ENCODE results near the gene CPVL.

CPVL gene

DNA sequence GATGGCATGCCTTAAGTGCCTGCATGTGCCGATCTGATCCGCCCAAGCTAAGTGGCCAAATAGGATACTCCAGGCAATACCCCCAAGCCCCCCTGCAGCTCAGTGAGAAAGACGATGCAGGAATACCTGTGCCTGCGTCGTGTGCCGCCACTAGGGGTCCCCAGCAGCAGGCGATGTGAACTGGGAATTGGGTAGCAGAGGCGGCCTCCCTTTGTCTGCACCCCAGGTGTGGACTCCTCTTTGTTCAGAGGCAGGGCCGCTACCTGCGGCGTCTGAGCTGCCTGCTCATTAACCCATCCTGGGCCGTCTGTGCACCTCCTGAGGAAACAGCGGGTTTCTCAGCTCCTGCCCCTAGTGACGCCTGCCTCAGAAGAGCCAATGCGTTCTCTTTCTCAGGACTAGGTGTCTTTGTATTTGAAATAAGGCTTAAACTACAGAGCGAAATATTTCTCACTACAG lies 43.4 kb upstream of the CPVL start:
- H3K36me3 ChIP-seq (ENCODE audit: control insufficient read depth in 2 of 2, insufficient read depth in 1 of 2, low read length in 2 of 2): no peaks in the 10 kb centered on the region
- H3K4me3 ChIP-seq (ENCODE audit: low read depth, low read length): no peak overlapping the region
- no peaks in the 10 kb centered on the region for H3K9me3 ChIP-seq (ENCODE audit: control insufficient read depth, insufficient read depth, low read depth, low read length)
- POLR2A ChIA-PET: interaction anchor here (2.3 kb wide), 1 partner anchor 44 kb away, joined by 6 read pairs; the partner anchor contains the start of gene CPVL
- TF ChIP-seq GLIS1 (tag by site-specific recombination; IDR thresholded peaks at IDR 0.05) (peak; percentile 79), ZEB2 (tag by site-specific recombination; IDR thresholded peaks at IDR 0.05) (peak; percentile 35), ZNF510 (tag by site-specific recombination; IDR thresholded peaks at IDR 0.05; ENCODE audit: insufficient replicate concordance) (no peak), ZNF561 (tag by site-specific recombination; IDR thresholded peaks at IDR 0.05; ENCODE audit: borderline replicate concordance) (no peak), ZIC2 (tag by site-specific recombination; IDR thresholded peaks at IDR 0.05) (peak; percentile 86), ZBTB48 (tag by site-specific recombination; IDR thresholded peaks at IDR 0.05) (no peak), GLIS2 (tag by site-specific recombination; IDR thresholded peaks at IDR 0.05) (peak; percentile 53), ZNF174 (tag by site-specific recombination; IDR thresholded peaks at IDR 0.05) (no peak), ZNF335 (tag by site-specific recombination; conservative IDR thresholded peaks at IDR 0.05) (peak; percentile 57), ZNF2 (tag by site-specific recombination; IDR thresholded peaks at IDR 0.05) (0 out of 2 replicates have a peak, but pooled peaks have one; percentile 41), ZNF239 (tag by site-specific recombination; IDR thresholded peaks at IDR 0.05) (no peak), ZBTB7A (tag by site-specific recombination; IDR thresholded peaks at IDR 0.05; ENCODE audit: low read depth) (no peak), ZNF654 (tag by site-specific recombination; IDR thresholded peaks at IDR 0.05; ENCODE audit: low read depth) (peak; percentile 65), ZNF121 (tag by site-specific recombination; IDR thresholded peaks at IDR 0.05) (no peak), ZNF548 (tag by site-specific recombination; IDR thresholded peaks at IDR 0.05) (no peak), HOXC10 (CRISPR knock-in tag; IDR thresholded peaks at IDR 0.05) (no peak), ZNF221 (tag by site-specific recombination; IDR thresholded peaks at IDR 0.05; ENCODE audit: borderline replicate concordance) (no peak), ZBTB17 (tag by site-specific recombination; IDR thresholded peaks at IDR 0.05) (peak; percentile 22; the same call in 1 of the 2 replicates)
- TF ChIP-seq, protein P1, sequence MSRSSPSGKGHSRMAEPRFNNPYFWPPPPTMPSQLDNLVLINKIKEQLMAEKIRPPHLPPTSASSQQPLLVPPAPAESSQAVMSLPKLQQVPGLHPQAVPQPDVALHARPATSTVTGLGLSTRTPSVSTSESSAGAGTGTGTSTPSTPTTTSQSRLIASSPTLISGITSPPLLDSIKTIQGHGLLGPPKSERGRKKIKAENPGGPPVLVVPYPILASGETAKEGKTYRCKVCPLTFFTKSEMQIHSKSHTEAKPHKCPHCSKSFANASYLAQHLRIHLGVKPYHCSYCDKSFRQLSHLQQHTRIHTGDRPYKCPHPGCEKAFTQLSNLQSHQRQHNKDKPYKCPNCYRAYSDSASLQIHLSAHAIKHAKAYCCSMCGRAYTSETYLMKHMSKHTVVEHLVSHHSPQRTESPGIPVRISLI (tag by site-specific recombination; IDR thresholded peaks at IDR 0.05): no peak
- TF ChIP-seq, protein P2, sequence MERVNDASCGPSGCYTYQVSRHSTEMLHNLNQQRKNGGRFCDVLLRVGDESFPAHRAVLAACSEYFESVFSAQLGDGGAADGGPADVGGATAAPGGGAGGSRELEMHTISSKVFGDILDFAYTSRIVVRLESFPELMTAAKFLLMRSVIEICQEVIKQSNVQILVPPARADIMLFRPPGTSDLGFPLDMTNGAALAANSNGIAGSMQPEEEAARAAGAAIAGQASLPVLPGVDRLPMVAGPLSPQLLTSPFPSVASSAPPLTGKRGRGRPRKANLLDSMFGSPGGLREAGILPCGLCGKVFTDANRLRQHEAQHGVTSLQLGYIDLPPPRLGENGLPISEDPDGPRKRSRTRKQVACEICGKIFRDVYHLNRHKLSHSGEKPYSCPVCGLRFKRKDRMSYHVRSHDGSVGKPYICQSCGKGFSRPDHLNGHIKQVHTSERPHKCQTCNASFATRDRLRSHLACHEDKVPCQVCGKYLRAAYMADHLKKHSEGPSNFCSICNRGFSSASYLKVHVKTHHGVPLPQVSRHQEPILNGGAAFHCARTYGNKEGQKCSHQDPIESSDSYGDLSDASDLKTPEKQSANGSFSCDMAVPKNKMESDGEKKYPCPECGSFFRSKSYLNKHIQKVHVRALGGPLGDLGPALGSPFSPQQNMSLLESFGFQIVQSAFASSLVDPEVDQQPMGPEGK (tag by site-specific recombination; IDR thresholded peaks at IDR 0.05): peak; percentile 56
- TF ChIP-seq, protein P3, sequence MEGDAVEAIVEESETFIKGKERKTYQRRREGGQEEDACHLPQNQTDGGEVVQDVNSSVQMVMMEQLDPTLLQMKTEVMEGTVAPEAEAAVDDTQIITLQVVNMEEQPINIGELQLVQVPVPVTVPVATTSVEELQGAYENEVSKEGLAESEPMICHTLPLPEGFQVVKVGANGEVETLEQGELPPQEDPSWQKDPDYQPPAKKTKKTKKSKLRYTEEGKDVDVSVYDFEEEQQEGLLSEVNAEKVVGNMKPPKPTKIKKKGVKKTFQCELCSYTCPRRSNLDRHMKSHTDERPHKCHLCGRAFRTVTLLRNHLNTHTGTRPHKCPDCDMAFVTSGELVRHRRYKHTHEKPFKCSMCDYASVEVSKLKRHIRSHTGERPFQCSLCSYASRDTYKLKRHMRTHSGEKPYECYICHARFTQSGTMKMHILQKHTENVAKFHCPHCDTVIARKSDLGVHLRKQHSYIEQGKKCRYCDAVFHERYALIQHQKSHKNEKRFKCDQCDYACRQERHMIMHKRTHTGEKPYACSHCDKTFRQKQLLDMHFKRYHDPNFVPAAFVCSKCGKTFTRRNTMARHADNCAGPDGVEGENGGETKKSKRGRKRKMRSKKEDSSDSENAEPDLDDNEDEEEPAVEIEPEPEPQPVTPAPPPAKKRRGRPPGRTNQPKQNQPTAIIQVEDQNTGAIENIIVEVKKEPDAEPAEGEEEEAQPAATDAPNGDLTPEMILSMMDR (tag by site-specific recombination; IDR thresholded peaks at IDR 0.05): peak; percentile 58
- TF ChIP-seq, protein P4, sequence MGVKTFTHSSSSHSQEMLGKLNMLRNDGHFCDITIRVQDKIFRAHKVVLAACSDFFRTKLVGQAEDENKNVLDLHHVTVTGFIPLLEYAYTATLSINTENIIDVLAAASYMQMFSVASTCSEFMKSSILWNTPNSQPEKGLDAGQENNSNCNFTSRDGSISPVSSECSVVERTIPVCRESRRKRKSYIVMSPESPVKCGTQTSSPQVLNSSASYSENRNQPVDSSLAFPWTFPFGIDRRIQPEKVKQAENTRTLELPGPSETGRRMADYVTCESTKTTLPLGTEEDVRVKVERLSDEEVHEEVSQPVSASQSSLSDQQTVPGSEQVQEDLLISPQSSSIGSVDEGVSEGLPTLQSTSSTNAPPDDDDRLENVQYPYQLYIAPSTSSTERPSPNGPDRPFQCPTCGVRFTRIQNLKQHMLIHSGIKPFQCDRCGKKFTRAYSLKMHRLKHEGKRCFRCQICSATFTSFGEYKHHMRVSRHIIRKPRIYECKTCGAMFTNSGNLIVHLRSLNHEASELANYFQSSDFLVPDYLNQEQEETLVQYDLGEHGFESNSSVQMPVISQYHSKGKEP (tag by site-specific recombination; IDR thresholded peaks at IDR 0.05): 0 out of 2 replicates have a peak, but pooled peaks have one; percentile 15
- H3K27ac ChIP-seq (ENCODE audit: extremely low read depth, low read depth, low read length): peak overlapping the region; percentile 30; the same call in 1 of the 2 replicates
- H3K4me1 ChIP-seq (ENCODE audit: control insufficient read depth, insufficient read depth, low read length): peaks cover 11% of the 10 kb centered on the region
- CTCF ChIA-PET: interaction anchor here (0.5 to 3.8 kb wide), 67 partner anchors 9 to 1367 kb away, joined by 3 to 57 read pairs (median 4); no protein-coding TSS in a partner anchor

Data from HEK293 (cell line).